ENCODE measurements around the gene TBX15.

Gene TBX15

DNA sequence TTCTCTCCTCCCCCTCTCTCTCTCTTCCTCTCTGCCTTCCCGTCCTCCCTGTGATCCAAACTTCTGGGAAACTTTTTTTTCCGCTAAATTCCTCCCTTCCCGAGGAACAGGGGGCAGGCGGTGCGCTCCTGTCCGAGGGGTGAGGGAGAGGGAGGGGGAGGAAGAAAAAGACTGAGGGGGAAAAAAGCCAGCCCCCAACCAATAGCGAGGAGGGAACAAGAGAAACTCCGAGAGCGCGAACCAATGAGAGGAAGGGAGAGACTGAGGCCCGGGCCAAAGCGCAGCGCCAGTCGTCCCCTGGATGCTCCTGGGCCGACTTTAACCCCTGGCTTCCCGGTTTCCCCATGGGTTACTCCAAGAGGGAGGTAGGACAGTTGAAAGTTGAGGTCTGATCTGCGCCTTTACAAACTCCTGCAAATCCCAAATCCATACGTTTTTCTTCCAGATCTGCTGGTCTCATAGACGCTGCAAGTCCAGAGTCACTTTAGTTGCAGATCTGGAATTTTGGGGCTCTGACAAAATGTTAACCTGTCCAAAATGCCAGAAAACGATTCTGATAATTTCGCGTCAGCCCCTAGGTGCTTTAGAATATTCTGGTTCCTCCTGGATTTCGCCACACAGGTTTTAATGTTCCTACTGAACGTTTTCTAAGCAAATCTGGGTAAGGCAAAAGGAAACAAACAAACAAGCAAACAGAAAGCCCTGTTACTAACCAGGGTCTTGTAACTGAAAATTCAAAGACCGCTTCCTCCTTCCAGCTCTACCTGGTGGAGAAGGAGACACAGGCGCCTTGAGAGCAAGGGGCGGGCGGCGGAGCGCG lies at the start of gene TBX15:
TSS of gene TBX15 (minus strand) at position 158 of the 820 bp plus-strand sequence. CDS start 548 bp downstream, outside the sequence.
- DNase-seq = no peak

DNA sequence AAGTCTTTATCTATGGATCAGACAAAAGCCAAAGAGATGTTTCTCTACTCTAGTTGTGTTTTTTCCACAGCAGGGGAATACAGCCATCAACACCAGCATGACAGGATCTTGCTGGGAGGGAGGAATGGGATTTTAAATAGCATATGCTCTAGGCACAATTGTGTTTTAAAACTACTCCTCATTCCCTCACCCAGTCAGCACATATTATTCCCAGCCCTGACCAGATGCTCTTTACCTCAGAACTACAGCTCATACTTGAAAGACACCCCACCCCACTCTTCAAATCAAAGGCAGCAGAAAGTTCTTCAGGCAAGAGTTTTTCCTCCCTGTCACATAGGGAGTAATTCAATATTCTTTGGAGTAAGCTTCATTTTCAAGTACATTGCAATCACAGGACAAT lies 46.2 kb upstream of the TBX15 start:
- no peak for DNase-seq

DNA sequence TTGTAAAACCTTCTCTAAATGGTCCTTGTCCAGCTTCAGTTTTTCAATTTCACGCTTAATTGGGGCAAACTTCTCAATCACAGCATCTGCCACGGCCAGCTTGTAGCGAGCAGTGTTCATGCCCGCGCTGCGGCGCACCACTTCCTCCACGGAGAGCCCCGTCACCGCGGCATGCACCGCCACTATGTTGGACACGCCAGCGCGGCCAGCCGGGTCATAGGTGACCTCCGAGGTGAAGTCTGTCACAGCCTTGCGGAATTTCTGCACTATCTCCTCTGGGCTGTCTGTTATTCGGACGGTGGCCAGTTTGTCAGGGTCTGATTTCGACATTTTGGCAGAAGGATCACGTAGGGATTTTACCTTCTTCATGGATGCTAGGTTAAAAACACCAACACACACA lies 44.8 kb upstream of the TBX15 start:
- DNase-seq = no peak

DNA sequence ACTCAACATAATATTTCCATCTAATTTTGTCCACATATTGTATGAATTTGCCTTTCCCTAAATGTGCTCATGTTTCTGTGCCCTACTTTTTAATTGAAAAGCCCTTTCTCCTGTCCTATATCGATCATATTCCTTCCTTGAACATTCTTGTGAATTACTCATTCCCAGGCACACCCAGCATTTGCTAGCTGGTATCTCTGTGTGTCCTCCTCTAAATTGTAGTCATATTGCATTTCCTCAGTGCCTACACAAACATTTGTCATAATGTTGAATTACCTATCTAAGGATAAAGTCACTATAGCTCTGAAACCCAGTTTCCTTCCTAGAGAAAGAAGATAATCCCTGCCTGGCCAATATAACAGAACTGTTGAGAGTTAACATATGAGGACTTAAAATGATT lies 39.6 kb upstream of the TBX15 start:
- DNase-seq = no peak

DNA sequence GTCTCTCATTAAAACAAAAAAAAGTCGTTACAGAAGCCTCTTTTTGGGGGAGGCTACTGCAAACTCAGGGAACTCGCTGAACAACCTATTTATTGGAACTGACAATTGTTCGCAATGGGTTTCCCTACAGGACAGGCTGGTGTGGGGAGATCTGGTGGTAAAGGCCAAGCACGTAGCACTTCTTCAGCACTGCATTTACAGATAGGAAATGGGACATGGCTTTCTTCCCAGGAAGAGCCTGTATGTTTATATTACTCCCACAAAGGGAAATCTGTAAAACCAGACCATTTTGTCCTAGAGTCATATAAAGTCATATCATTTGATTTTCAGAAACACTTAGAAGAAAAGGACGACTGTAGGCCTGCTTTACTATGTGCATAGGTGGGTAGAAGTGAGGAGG lies 38.8 kb upstream of the TBX15 start:
- DNase-seq = no peak

DNA sequence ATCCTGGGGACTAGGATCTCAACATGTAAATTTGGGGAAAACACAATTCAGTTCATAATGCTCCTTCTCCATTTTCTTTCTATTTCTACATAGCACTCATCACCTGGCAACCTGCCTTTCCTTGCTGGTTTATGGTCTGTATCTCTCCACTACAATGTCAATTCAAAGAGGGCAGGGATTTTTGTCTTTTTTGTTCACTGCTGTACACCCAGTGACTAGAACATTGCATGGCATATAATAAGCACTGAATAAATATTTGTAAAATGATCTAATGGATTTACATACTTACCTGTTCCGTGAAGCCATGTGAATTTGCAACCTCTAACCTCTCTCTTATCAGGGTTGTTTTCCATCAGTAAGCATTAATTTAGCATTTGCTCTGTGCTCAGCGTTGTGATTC lies 27.4 kb upstream of the TBX15 start:
- no peak for DNase-seq

DNA sequence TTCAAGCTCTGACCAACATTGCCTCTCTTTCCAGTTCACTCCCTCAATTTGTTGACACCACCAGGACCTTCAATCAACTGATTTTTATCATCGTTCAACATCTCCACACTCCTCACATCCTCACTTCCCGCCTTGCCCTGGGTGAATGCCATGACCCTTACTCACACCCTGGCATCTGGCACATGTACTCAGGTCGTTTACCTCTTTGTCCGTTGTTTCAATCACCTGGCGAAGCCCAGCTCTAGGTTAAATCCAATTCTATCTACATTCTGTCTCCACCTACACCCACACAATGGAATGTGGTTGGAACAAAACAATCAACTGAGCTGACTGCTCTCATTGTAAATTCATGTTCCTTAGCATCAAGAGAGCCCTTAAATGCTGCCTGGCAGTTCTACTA lies 24.2 kb upstream of the TBX15 start:
- no peak for DNase-seq

DNA sequence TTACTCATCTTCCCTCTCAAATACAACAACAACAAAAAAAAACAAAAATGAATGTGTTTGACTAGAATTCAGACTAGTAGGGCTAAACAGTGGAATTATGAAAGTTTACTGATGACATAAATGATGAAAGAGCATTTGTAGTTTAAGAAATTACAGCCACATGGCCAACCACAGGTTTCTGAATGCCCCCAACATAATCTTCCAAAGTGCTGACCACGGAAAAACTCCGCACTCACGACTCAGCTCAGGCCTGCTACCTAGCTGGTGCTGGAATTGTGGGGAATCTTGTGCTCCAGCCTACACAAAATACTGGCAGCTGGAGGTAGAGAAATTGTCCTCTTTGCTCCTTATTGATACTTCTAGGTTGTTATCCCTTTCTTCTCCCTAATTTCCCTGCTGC lies 23.6 kb upstream of the TBX15 start:
- DNase-seq = no peak

DNA sequence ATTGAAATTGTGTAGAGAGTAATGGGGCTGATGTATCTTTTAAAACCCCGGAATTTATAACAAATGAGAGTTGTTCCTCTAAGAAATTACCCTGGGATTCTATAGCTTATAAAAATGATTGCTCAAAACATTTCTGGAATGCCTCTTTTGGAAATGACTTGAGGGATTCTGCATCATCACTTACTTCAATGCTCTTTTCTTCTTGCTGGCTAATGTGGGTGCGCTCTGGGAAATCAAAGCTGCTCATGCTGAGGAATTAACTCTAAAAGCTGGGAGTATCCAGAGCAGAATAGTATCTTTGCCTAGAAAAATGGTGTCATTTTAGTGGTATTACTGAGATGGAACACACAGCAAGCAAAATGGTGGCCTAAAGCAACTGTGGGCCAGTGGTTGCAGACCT lies 23.0 kb upstream of the TBX15 start:
- DNase-seq = no peak

DNA sequence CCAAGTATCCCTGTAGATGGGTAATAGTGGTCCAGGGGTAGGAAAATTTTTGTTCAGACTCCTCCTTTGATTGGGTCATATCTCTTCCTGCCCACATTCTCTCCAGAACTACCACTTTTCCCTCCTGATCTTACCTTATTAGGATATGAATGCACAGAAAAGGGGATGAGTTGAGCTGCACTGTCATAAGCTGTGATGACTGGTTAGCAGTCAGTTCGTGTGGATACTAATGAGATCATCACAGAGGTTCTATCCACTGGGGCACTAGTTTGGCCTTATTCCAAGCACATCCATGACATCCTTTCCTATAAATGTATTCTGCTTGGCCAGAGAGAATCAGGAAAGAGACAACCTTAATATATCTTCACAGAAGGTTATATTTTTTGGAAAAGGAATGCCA lies 22.1 kb upstream of the TBX15 start:
- DNase-seq = no peak

DNA sequence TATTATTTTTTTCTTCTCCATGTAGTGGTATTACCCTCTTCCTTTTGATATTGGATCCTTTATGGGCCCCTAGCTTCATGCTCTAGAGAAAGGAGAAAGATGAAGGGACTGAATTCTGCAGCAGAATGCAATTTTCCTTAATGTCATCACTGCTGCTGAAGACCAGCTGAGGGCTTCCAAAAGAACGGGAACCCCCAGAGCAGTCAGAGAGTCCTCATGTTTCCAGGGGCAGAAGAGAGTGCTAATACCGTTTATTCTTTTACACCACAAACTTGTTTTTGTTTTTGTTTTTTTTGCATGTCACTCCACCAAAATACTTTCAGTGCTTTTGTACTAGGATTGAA lies 21.1 kb upstream of the TBX15 start:
- DNase-seq = no peak

DNA sequence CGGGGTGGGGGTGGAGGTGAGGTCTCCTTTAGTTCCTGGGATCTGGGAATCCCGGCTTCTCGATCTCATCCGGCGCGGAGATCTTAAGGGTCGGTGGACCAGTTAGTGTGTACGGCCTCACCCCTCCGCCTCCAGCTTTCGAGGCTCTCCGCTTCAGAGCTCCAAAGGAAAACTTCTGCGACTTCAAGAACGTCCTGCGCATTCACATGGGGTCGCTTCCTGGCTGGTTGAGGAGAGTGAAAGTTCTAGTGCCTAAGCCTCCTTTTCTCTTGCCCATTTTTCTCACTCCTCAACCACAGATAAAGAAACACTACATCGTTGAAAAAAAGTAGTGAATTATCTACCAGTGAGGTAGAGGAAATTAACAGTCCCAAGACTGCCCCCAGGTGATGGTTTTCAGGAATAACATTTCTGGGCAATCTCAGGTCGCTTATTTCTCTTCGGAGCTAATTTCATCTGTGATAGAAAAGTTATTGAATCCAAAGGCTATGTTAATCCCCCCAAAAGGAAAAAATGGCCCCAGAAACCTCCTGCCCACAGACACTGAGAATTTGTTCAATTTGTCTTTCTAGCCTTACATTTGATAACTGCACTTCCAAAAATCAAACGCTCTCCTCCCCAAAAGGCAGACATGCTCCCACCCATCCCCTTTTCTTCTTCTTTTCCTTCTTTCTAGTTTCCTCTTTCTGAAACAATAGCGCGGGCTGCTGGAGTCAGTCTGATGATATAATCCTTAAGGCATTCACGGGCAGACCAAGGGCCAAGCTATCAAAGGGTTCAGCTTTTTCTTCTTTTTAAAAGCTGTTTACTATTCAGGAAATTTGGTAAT lies 20.6 kb upstream of the TBX15 start:
- DNase-seq = peak in 7 of 56 donors; percentile 2 to 32 (median 8)

DNA sequence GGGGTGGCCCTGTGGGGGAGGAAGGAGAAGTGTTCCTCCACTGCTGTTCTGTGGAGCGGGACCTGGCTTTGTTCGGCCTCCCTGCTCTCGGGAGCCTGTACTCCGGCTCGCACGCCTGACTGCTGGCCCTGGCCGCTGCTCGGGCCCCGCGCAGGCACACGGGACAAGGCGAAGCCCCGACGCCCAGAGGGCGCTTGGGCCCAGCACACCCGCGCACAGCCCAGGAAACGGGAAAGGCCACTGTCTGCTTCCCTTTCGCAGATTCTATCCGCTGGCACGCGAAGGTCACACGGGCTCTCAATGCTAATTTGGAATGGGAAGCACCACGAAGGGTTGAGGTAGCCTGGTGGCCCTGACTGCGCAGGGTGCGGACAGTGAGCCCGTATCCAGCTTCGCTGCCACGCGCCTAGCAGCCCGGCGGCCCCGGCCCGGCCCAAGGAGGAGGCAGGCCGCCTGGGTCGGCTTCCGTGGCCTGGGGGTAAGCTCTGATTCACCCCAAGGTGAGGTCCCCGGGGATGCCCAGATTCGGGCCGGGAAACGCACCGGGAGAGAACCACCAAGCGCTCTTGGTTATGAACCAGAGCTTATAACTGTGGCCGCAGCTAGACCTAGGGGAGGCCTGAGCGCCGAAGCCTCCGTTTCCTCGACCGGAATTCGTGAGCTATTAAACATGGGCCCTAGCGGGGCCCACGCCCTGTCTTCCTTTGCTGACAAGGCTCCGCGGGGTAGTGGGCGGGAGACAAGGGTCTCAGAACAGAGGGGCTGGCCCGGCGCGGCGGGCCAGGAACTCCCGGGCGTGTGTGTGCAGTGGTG lies 19.7 kb upstream of the TBX15 start:
- DNase-seq = no peak

DNA sequence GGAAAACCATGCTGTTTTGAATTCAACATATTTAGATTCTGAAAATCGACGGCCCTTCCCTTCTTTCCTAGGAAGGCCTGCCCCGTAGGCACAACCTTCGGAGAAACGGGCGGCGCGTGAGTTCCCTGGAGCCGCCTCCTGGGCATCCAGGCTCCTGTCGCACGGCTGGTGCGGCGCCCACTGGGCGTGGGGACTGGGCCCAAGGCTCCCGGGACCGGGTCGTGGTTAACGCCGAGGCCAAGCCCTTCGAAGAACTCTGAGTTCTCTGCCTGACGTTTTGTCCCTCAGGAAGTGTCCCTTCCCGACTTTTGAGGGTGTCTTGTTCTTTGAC lies 19.2 kb upstream of the TBX15 start:
- no peak for DNase-seq

DNA sequence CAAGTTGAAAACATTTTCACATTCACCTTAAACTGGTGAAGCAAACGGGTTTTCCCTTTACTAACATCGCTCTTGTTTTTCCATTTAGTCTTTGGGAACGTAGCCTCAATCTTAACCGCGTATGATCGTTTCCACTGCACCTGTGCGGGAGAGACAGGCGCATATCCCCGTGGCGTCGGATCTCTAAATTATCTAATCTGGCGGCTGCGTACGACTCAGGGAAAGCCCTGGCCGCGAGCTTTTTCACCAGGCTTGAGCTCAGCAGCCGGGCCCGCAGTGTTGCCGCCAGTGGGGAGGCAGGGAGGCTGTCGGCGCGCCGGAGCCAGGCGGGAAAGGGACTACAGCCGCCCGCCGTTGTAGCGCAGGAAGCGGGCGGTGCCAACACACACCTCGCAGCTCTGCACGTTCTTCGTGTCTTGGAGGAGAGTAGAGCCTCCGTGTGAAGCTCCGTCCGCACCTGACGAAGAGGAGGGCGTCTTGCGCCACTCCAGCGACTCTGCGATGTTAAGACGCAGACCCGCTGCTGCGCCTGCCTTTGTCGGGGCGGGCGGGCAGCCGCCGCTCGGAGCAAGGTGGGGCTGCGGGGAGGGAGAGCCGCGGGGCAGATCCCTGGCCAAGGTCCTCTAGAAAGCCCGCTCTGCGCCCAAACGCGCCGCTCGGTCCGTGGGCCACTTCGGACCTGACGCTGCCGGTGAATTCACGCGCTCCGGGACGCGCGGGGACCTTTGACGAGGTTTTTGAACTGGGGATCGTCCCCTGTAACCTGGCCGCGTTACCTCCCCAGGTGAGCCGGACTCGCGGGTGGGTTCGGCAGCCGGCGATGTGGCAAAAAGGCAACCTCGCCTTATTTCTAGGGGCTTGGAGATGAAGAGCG lies 18.5 kb upstream of the TBX15 start:
- no peak for DNase-seq

DNA sequence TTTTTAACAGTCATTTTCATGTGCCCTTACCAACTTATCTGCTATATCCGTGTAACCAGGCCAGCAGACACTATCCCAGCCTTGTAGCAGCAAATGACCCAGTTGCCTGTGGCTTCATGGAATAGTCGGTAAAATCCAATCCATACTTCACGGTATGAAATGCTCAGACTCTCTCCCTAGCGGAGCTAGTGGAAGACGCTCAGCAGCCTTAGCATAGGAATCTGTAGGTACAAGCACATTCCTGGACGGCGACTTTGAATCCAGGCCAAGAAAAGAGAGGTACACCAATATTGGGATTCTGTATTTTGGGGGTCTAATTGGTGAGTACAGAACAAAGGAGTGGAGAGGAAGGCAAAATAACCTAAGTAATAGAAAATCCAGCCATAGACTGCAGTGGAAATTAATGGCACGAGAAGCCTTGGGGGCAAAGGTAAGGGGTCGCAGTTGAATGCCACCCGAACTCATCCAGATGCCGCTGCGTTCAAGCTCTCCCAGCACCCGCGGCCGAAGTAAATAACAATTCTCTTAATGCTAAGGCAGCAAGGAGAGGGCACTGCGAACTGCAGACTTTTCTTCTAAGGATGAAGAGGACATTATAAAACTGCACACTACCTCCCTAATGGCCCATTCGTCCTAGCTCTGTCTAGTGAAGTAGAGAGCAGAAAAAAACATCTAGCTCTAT lies 17.7 kb upstream of the TBX15 start:
- DNase-seq = no peak

DNA sequence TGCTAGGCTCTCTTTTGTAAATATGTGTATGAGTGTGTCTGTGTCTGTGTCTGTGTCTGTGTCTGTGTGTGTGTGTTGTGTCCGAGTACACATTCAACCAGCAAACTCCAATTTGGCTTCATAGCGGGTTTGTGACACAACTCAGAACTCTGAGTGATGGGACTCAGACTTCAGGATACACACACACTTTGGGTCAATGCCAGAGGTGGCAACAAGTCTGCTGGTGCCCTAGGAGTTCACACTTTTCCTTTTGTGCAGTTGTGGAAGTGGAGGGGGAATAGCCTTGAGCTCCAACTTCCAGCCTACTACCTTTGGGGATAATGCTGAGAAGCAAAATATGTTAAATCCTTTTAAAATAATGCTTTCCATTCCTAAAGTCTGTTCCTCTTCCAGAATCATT lies 16.6 kb upstream of the TBX15 start:
- no peak for DNase-seq

DNA sequence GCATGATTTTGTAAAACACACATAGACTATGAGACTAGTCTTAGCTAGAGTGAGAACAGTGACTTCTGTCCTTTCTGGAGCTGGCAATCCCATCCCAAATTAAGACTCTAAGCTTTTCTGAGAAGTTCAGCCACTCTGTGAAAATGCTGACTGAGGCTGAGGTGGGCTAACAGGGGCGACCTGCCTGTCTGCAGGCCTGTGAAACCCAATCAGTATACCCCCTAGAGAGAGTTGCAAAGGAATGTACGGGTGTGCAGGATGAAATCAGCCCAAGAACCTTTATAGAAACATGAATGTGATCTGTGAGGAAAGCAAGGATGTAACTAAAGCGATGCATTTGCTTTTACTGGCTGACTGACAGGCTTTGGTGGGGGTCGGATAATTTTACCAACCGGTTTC lies 16.0 kb upstream of the TBX15 start:
- DNase-seq = no peak

DNA sequence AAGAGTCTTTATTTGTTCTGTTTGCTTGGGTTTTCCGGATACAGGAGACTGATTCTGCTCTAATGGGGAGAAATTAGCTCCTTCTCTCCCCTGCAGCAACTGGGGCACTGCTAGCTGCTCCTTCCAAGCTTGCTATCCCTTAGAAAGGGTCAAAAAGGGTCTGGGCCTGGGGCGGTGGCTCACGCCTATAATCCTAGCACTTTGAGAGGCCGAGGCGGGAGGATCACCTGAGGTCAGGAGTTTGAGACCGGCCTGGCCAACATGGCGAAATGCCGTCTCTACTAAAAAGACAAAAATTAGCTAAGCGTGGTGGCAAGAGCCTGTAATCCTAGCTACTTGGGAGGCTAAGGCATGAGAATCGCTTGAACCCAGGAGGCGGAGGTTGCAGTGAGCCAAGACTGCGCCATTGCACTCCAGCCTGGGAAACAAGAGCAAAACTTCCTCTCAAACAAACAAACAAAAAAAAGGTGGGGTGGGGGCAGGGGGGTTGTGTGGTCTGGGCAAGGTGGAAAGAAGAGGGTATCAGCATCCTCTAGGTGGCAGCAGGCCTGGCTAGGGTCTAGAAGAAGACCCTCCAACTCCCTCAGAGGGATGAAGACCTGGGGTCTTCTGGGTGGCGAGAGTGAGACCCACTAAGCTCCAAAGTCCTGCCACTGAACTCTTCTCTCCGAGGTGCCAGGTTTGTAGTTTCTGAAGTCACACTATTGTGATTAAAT lies 15.4 kb upstream of the TBX15 start:
- no peak for DNase-seq

Measured in nucleus accumbens (tissue), 56 donors.